IMR-90 (cell line): ENCODE results near the gene PLCL1. TPM values are rescaled to one million over a fixed set of nuclear protein-coding genes. Genes with fewer than 3 reads are reported as not detected.

ENCODE experiments used
- ATAC-seq: fragments of 200-7000 bp; cut with Tn5 transposase; 2 replicates; pipeline ENCODE4 v1.9.1; 2020; ENCODE audit warnings: low read depth, mild to moderate bottlenecking, moderate library complexity
- BruUV-seq: library from RNA; stranded (reverse); fragments of 400-500 nt; replicated peaks from 2 replicates; lab custom pipeline; 2021; lab: Mats Ljungman, UMichigan
- CTCF ChIA-PET: fragments of 300-600 bp; formaldehyde crosslinking; extraction: SDS; loops from one replicate; lab custom pipeline; 2021; ENCODE audit warnings: antibody characterized with exemption; lab: Yijun Ruan, JAX
- POLR2A ChIA-PET: fragments of 300-600 bp; sonication (Branson Sonifier 250); formaldehyde crosslinking; loops from one replicate; lab custom pipeline; 2022; ENCODE audit warnings: antibody characterized with exemption; ENCODE audit not compliant: unreplicated experiment; lab: Charles Lee
- DNase-seq: peaks from one replicate; pipeline ENCODE4 v3.0.0; 2013
- H2AFZ ChIP-seq: replicated peaks from 2 replicates; pipeline ENCODE3; 2013; ENCODE audit warnings: low read length, mild to moderate bottlenecking; ENCODE audit not compliant: poor library complexity
- H2AK5ac ChIP-seq: 2 replicates; pipeline ENCODE4 v1.6.1; 2013; ENCODE audit warnings: low read depth, low read length, inconsistent platforms
- H2AK9ac ChIP-seq: replicated peaks from 2 replicates; pipeline ENCODE3; 2013; ENCODE audit warnings: mild to moderate bottlenecking, low read depth, low read length, moderate library complexity; ENCODE audit not compliant: poor library complexity
- H2BK120ac ChIP-seq: 2 replicates; pipeline ENCODE4 v1.6.1; 2013; ENCODE audit warnings: low read depth, low read length, inconsistent platforms
- H2BK15ac ChIP-seq: 3 replicates; pipeline ENCODE4 v1.6.1; 2013; ENCODE audit warnings: low read depth, low read length, inconsistent platforms
- H2BK20ac ChIP-seq: 2 replicates; pipeline ENCODE4 v1.6.1; 2013; ENCODE audit warnings: low read depth, mild to moderate bottlenecking, inconsistent platforms, low read length, moderate library complexity
- H2BK5ac ChIP-seq: 2 replicates; pipeline ENCODE4 v1.6.1; 2013; ENCODE audit warnings: mild to moderate bottlenecking, low read depth, low read length, inconsistent platforms; ENCODE audit not compliant: poor library complexity, severe bottlenecking
- H3K14ac ChIP-seq: replicated peaks from 2 replicates; pipeline ENCODE4 v1.6.1; 2013; ENCODE audit warnings: low read depth, low read length, inconsistent platforms
- H3K18ac ChIP-seq: 2 replicates; pipeline ENCODE4 v1.6.1; 2013; ENCODE audit warnings: low read depth, low read length, control low read depth
- H3K23ac ChIP-seq: 2 replicates; pipeline ENCODE4 v1.6.1; 2013; ENCODE audit warnings: low read depth, low read length, inconsistent platforms
- H3K27ac ChIP-seq: 2 replicates; pipeline ENCODE4 v1.5.1; 2013; ENCODE audit warnings: mild to moderate bottlenecking, control low read depth, low read length; ENCODE audit not compliant: insufficient read depth
- H3K27me3 ChIP-seq: 2 replicates; pipeline ENCODE4 v1.6.1; 2013; ENCODE audit warnings: low read length; ENCODE audit not compliant: control insufficient read depth, insufficient read depth
- H3K36me3 ChIP-seq: 2 replicates; pipeline ENCODE4 v1.6.1; 2013; ENCODE audit warnings: low read length, mixed read lengths; ENCODE audit not compliant: control insufficient read depth, insufficient read depth
- H3K4ac ChIP-seq: 2 replicates; pipeline ENCODE4 v1.6.1; 2013; ENCODE audit warnings: low read depth, low read length, inconsistent platforms
- H3K4me1 ChIP-seq: 2 replicates; pipeline ENCODE4 v1.6.1; 2013; ENCODE audit warnings: low read length, mixed read lengths; ENCODE audit not compliant: control insufficient read depth, insufficient read depth
- H3K4me2 ChIP-seq: 2 replicates; pipeline ENCODE4 v1.6.1; 2013; ENCODE audit warnings: low read depth, mild to moderate bottlenecking, control low read depth, low read length, moderate library complexity
- H3K4me3 ChIP-seq: 2 replicates; pipeline ENCODE4 v1.5.1; 2013; ENCODE audit warnings: low read depth, mild to moderate bottlenecking, control low read depth, low read length, moderate library complexity; ENCODE audit not compliant: insufficient read depth
- H3K56ac ChIP-seq: 2 replicates; pipeline ENCODE4 v1.6.1; 2013; ENCODE audit warnings: low read length, inconsistent platforms; ENCODE audit not compliant: insufficient read depth; ENCODE audit errors: extremely low read depth
- H3K79me1 ChIP-seq, 2 experiments: 2 replicates each; pipeline ENCODE4 v1.6.1; 2013; ENCODE audit warnings: low read length in 2 of 2, inconsistent platforms in 1 of 2, low read depth in 1 of 2
- H3K9ac ChIP-seq: 2 replicates; pipeline ENCODE4 v1.6.1; 2013; ENCODE audit warnings: low read depth, low read length, control low read depth
- H3K9me1 ChIP-seq: 2 replicates; pipeline ENCODE4 v1.6.1; 2013; ENCODE audit warnings: low read length, inconsistent platforms; ENCODE audit not compliant: insufficient read depth
- H3K9me3 ChIP-seq: 2 replicates; pipeline ENCODE4 v1.6.1; 2013; ENCODE audit warnings: low read length; ENCODE audit not compliant: control insufficient read depth, insufficient read depth
- H4K20me1 ChIP-seq: 2 replicates; pipeline ENCODE4 v1.6.1; 2013; ENCODE audit warnings: low read length, inconsistent platforms; ENCODE audit not compliant: insufficient read depth
- H4K5ac ChIP-seq: 2 replicates; pipeline ENCODE4 v1.6.1; 2013; ENCODE audit warnings: mild to moderate bottlenecking, low read depth, low read length, control low read depth
- H4K8ac ChIP-seq, 2 experiments: 2 replicates each; pipeline ENCODE4 v1.6.1; 2013; ENCODE audit warnings: low read depth in 2 of 2, low read length in 2 of 2, control low read depth in 1 of 2, inconsistent platforms in 1 of 2
- H4K91ac ChIP-seq: 2 replicates; pipeline ENCODE4 v1.6.1; 2013; ENCODE audit warnings: low read depth, low read length, inconsistent platforms; ENCODE audit not compliant: insufficient read depth
- CEBPB ChIP-seq: IDR thresholded peaks from 2 replicates; pipeline ENCODE4 v1.6.1; 2012; ENCODE audit warnings: low read depth, low read length, improper control_type of control experiment
- CHD1 ChIP-seq: IDR thresholded peaks from 2 replicates; pipeline ENCODE4 v1.6.1; 2012; ENCODE audit warnings: low read depth, low read length, improper control_type of control experiment
- CTCF ChIP-seq: conservative IDR thresholded peaks from 2 replicates; pipeline ENCODE4 v1.5.1; 2012; ENCODE audit warnings: mild to moderate bottlenecking, low read depth, low read length, improper control_type of control experiment
- MAFK ChIP-seq: IDR thresholded peaks from 2 replicates; pipeline ENCODE4 v1.6.1; 2012; ENCODE audit warnings: low read depth, low read length, improper control_type of control experiment
- MAZ ChIP-seq: IDR thresholded peaks from 2 replicates; pipeline ENCODE4 v1.6.1; 2012; ENCODE audit warnings: low read depth, mild to moderate bottlenecking, low read length, improper control_type of control experiment, moderate library complexity, borderline replicate concordance
- MXI1 ChIP-seq: IDR thresholded peaks from 2 replicates; pipeline ENCODE4 v1.6.1; 2012; ENCODE audit warnings: low read depth, mild to moderate bottlenecking, low read length, moderate library complexity, borderline replicate concordance
- POLR2A ChIP-seq: IDR thresholded peaks from 2 replicates; pipeline ENCODE4 v1.6.1; 2012; ENCODE audit warnings: mild to moderate bottlenecking, low read depth, low read length
- USF2 ChIP-seq: fragments of 150-350 bp; IDR thresholded peaks from 2 replicates; pipeline ENCODE4 v1.6.1; 2017; ENCODE audit warnings: mild to moderate bottlenecking, antibody characterized with exemption, low read length, low read depth
- WGBS, 2 experiments: methylation state at CpG; one replicate each; pipeline versions ENCODE4 v1.1.5 to v1.1.7; 2013; ENCODE audit warnings: missing lambda C conversion rate in 2 of 2; ENCODE audit not compliant: insufficient read length in 1 of 2; ENCODE audit errors: extremely low coverage in 2 of 2; 5-methylcytosine and 5-hydroxymethylcytosine counted together
- dilution Hi-C: fragments of 300-500 bp; cut with HindIII; formaldehyde crosslinking; loops from one replicate; pipeline ENCODE4 v1.14.3; 2018; ENCODE audit warnings: low sequenced_read_pairs; ENCODE audit not compliant: unreplicated experiment
- in situ Hi-C: fragments of 300-500 bp; cut with MboI; formaldehyde crosslinking; loops from 3 replicates; pipeline ENCODE4 v1.14.3; 2019; ENCODE audit warnings: low sequenced_read_pairs, inconsistent platforms, mixed read lengths
- intact Hi-C: fragments of 100-400 bp; cut with micrococcal nuclease; formaldehyde crosslinking; loops from 2 replicates; pipeline ENCODE4 v1.10.0; 2022
- polyA plus RNA-seq, 3 experiments: library from polyadenylated mRNA; depleted of rRNA; stranded (reverse); fragments of >200 nt; gene quantifications; 2 replicates each; pipeline ENCODE4 v1.2.3, GENCODE V29; 2012; ENCODE audit warnings: low replicate concordance in 1 of 3
- total RNA-seq: library from RNA; depleted of rRNA; stranded (reverse); fragments of >200 nt; gene quantifications from 2 replicates; pipeline ENCODE4 v1.2.3, GENCODE V29; 2012

The PLCL1 gene
- total and polyA plus RNA-seq, 2 of the 4 experiments (the other 2 are of a cell fraction): 0.14 to 0.18 TPM

- H3K23ac ChIP-seq: no peak overlapping the region
- no peaks in the 10 kb centered on the region for H3K79me1 ChIP-seq
- no peak overlapping the region for H4K91ac ChIP-seq
- no peaks in the 10 kb centered on the region for H3K9me3 ChIP-seq
- H2AK9ac ChIP-seq: no peak overlapping the region
- H2BK20ac ChIP-seq: no peak overlapping the region
- no peak overlapping the region for H3K4me3 ChIP-seq
- no peak overlapping the region for H3K14ac ChIP-seq
- H4K5ac ChIP-seq: no peak overlapping the region
- CTCF ChIA-PET: interaction anchor here (1.1 kb wide), 1 partner anchor 20 kb away, joined by 3 read pairs; no protein-coding TSS in a partner anchor
- H2BK15ac ChIP-seq: no peak overlapping the region
- H3K9me1 ChIP-seq: no peaks in the 10 kb centered on the region
- intact Hi-C loops: no loop called here
- no peaks in the 10 kb centered on the region for H3K27me3 ChIP-seq
- H2AFZ ChIP-seq: no peak overlapping the region
- H3K9ac ChIP-seq: no peak overlapping the region
- no peak overlapping the region for H3K4me2 ChIP-seq
- no CpG with 5 or more reads among the region's 2 CpGs for WGBS, 2 experiments
- in situ Hi-C loops: no loop called here
- no peak overlapping the region for H3K56ac ChIP-seq
- no peaks in the 10 kb centered on the region for H4K20me1 ChIP-seq
- BruUV-seq: no TSS peak
- no peak for DNase-seq
- H3K36me3 ChIP-seq: no peaks in the 10 kb centered on the region
- no peak overlapping the region for H3K18ac ChIP-seq
- POLR2A ChIA-PET: no interaction called here
- no peak overlapping the region for H2AK5ac ChIP-seq
- no peak overlapping the region for H2BK120ac ChIP-seq
- TF ChIP-seq CHD1 (no peak), USF2 (no peak), CTCF (no peak), MAFK (no peak), POLR2A (no peak), CEBPB (no peak), MAZ (no peak), MXI1 (no peak)
- H2BK5ac ChIP-seq: no peak overlapping the region
- dilution Hi-C loops: no loop called here
- H4K8ac ChIP-seq: no peak overlapping the region
- no peak overlapping the region for H3K4ac ChIP-seq
- ATAC-seq: no peak
- no peaks in the 10 kb centered on the region for H3K4me1 ChIP-seq
- H3K27ac ChIP-seq: no peak overlapping the region
Observed at GRCh38 chr2:198080879-198081765, 276.7 kb downstream of the PLCL1 start.
